Prostate gland (tissue), 2 donors: ENCODE results near the gene B3GNT9. TPM values are rescaled to one million over a fixed set of nuclear protein-coding genes. Genes with fewer than 3 reads are reported as not detected.

ENCODE experiments used
- DNase-seq: peaks from one replicate; pipeline ENCODE4 v3.0.0-alpha.2; 2019; ENCODE audit warnings: low spot score
- H3K27ac ChIP-seq, 2 donors: fragments of 200-600 bp; sonication (generic); 2 replicates each; pipeline ENCODE4 v1.5.1; 2017 to 2019
- H3K27me3 ChIP-seq: fragments of 200-600 bp; sonication (generic); replicated peaks from 2 replicates; pipeline ENCODE4 v1.5.1; 2019; ENCODE audit not compliant: insufficient read depth
- H3K36me3 ChIP-seq, 2 donors: fragments of 200-600 bp; sonication (generic); 1 replicate in 1 of 2; 2 replicates in 1 of 2; pipeline versions ENCODE4 v1.5.1 to v1.8.1; 2017 to 2019
- H3K4me1 ChIP-seq: fragments of 200-600 bp; sonication (generic); replicated peaks from 2 replicates; pipeline ENCODE4 v1.5.1; 2019
- H3K4me3 ChIP-seq, 2 donors: fragments of 200-600 bp; sonication (generic); 2 replicates each; pipeline ENCODE4 v1.5.1; 2017 to 2019
- H3K9me3 ChIP-seq: fragments of 200-600 bp; sonication (generic); 2 replicates; pipeline ENCODE4 v1.5.1; 2017
- CTCF ChIP-seq, 4 experiments: fragments of 200-600 bp in 2 of 4; fragments of 450-650 bp in 2 of 4; sonication (generic) in 2 of 4; IDR thresholded peaks; 1 replicate in 3 of 4; 2 replicates in 1 of 4; pipeline ENCODE4 v1.5.1; 2016 to 2019; ENCODE audit warnings: antibody characterized with exemption in 4 of 4, mild to moderate bottlenecking in 2 of 4, moderate library complexity in 2 of 4
- POLR2A ChIP-seq: fragments of 450-650 bp; IDR thresholded peaks from one replicate; pipeline ENCODE4 v1.6.1; 2016; ENCODE audit warnings: antibody characterized with exemption, mild to moderate bottlenecking
- POLR2AphosphoS5 ChIP-seq: sonication (generic); formaldehyde crosslinking; IDR thresholded peaks from one replicate; pipeline ENCODE4 v1.6.1; 2017; ENCODE audit warnings: antibody characterized with exemption
- WGBS: methylation state at CpG from one replicate; pipeline ENCODE4 v1.1.5; 2018; 5-methylcytosine and 5-hydroxymethylcytosine counted together
- intact Hi-C: fragments of 100-400 bp; cut with DNase I; formaldehyde crosslinking; loops from one replicate; pipeline ENCODE4 v1.14.2; 2022
- total RNA-seq, 2 donors: library from RNA; depleted of rRNA; stranded (reverse); fragments of >200 nt; gene quantifications; one replicate each; pipeline ENCODE4 v1.1.0, GENCODE V29; 2016

The B3GNT9 gene
- total RNA-seq, 2 donors from 2014 or later: 32.1 to 37.3 TPM

GRCh38 chr16:67157106-67157748 lies 6.4 kb upstream of the B3GNT9 start:
- Histone ChIP-seq H3K9me3 (no peaks in the 10 kb centered on the region), H3K27me3 (no peaks in the 10 kb centered on the region), H3K4me1 (peaks cover 16% of the 10 kb centered on the region), H3K4me3 (no peak overlapping the region), H3K27ac (no peak overlapping the region), H3K36me3 (no peaks in the 10 kb centered on the region)
- intact Hi-C loops: loop anchor here (5.0 kb wide), 2 partner anchors 130 to 265 kb away; partner anchors contain the start of gene CBFB
- TF ChIP-seq POLR2A (no peak), CTCF (IDR thresholded peaks at IDR 0.05) (no peak), POLR2AphosphoS5 (no peak)
- 64% methylated on average over 7 of the region's 7 CpGs for WGBS
- no peak for DNase-seq

GRCh38 chr16:67156143-67156844 lies 5.5 kb upstream of the B3GNT9 start:
- no peaks in the 10 kb centered on the region for H3K9me3 ChIP-seq
- WGBS: 61% methylated on average over 15 of the region's 15 CpGs
- H3K27me3 ChIP-seq: no peaks in the 10 kb centered on the region
- TF ChIP-seq CTCF (IDR thresholded peaks at IDR 0.05) (no peak), POLR2AphosphoS5 (no peak), POLR2A (no peak)
- no peak for DNase-seq
- H3K27ac ChIP-seq: no peak overlapping the region
- H3K4me3 ChIP-seq: no peak overlapping the region
- peaks cover 13% of the 10 kb centered on the region for H3K4me1 ChIP-seq
- intact Hi-C loops: loop anchor here (5.0 kb wide), 2 partner anchors 129 to 264 kb away; partner anchors contain the start of gene CBFB
- no peaks in the 10 kb centered on the region for H3K36me3 ChIP-seq

- no peak overlapping the region for H3K27ac ChIP-seq
- peak; percentile 66 for DNase-seq
- TF ChIP-seq POLR2A (peak; percentile 26), CTCF (IDR thresholded peaks at IDR 0.05) (peak; percentile 95 to 99 (median 98)), POLR2AphosphoS5 (peak; percentile 12)
- 19% methylated on average over 42 of the region's 74 CpGs for WGBS
- H3K4me3 ChIP-seq: no peak overlapping the region
- H3K27me3 ChIP-seq: no peaks in the 10 kb centered on the region
- no peaks in the 10 kb centered on the region for H3K9me3 ChIP-seq
- peaks cover 13% of the 10 kb centered on the region for H3K4me1 ChIP-seq
- H3K36me3 ChIP-seq: no peaks in the 10 kb centered on the region
- intact Hi-C loops: loop anchor here (1.0 to 5.0 kb wide), 3 partner anchors 128 to 263 kb away; partner anchors contain the start of gene CBFB
Measured at GRCh38 chr16:67155295-67156142, 4.7 kb upstream of the B3GNT9 start.

GRCh38 chr16:67154578-67155294 lies 3.9 kb upstream of the B3GNT9 start:
- H3K9me3 ChIP-seq: no peaks in the 10 kb centered on the region
- no peak overlapping the region for H3K4me3 ChIP-seq
- peaks cover 13% of the 10 kb centered on the region for H3K4me1 ChIP-seq
- H3K27ac ChIP-seq: no peak overlapping the region
- no peaks in the 10 kb centered on the region for H3K27me3 ChIP-seq
- intact Hi-C loops: loop anchor here (1.0 to 5.0 kb wide), 4 partner anchors 127 to 262 kb away; partner anchors contain the start of gene CBFB
- 31% methylated on average over 30 of the region's 61 CpGs for WGBS
- no peak for DNase-seq
- no peaks in the 10 kb centered on the region for H3K36me3 ChIP-seq
- no peak for TF ChIP-seq CTCF (IDR thresholded peaks at IDR 0.05)
- no peak for TF ChIP-seq POLR2AphosphoS5
- no peak for TF ChIP-seq POLR2A
